Suprapubic skin (tissue), 4 donors: ENCODE results near the gene TMC8.

Experiments
- CTCF ChIP-seq, 2 donors: fragments of 200-600 bp in 1 of 2; fragments of 450-650 bp in 1 of 2; sonication (generic) in 1 of 2; IDR thresholded peaks; one replicate each; pipeline ENCODE4 v1.5.1; 2016 to 2019; ENCODE audit warnings: antibody characterized with exemption in 2 of 2, mild to moderate bottlenecking in 1 of 2, moderate library complexity in 1 of 2
- EP300 ChIP-seq: sonication (generic); formaldehyde crosslinking; IDR thresholded peaks from one replicate; pipeline ENCODE4 v1.6.1; 2017; ENCODE audit warnings: antibody characterized with exemption
- POLR2A ChIP-seq, 2 donors: fragments of 450-650 bp; IDR thresholded peaks; one replicate each; pipeline ENCODE4 v1.6.1; 2017; ENCODE audit warnings: antibody characterized with exemption in 2 of 2, mild to moderate bottlenecking in 2 of 2, moderate library complexity in 2 of 2
- POLR2AphosphoS5 ChIP-seq, 3 donors: sonication (generic); formaldehyde crosslinking; IDR thresholded peaks; one replicate each; pipeline ENCODE4 v1.6.1; 2017; ENCODE audit warnings: antibody characterized with exemption in 3 of 3

- TF ChIP-seq POLR2A (IDR thresholded peaks at IDR 0.05) = no peak
- TF ChIP-seq CTCF (IDR thresholded peaks at IDR 0.05) = no peak
- no peak for TF ChIP-seq EP300
- no peak for TF ChIP-seq POLR2AphosphoS5 (IDR thresholded peaks at IDR 0.05)
Measured at GRCh38 chr17:78081551-78081950, 49.0 kb upstream of the TMC8 start.
